ENCODE measurements around the gene MOB3B. TPM values are rescaled to one million over a fixed set of nuclear protein-coding genes. Genes with fewer than 3 reads are reported as not detected.

The MOB3B gene
- total and polyA plus RNA-seq, 7 experiments from 2014 or later: 0.07 to 1.8 (median 0.72) TPM; not detected in 1

DNA sequence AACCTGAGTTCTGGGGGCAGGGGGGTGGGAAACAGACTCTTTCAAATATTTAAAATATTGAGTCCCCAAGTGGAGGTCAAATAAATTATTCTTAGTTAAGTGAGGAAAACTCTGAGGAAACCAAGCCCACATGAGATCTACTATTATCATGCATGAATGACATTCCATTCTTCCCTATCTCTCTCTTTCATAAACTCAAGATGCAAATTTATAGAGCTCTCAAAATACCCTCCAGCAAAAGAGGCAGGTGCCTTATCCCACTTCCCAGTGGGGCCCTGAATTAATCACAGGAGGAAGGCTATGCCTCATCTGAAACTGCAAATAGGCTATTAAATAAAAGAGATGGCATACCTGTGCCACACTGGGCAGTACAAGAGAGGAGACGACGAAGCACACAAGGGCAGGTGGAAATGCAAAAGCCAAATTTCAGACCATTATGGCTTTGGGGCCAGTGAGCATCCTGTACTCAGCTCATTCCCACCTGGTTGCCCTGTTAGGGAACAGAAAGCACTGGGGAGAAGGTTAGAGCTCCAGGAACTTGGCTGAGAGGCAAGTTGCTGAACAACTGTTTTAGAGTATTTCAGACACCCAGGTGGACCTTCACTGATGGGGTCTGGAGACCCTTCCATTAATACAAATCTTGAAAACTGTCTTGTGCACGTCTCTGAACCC lies 130.5 kb downstream of the MOB3B start:
- Histone ChIP-seq H3K36me3 (ENCODE audit: control insufficient read depth in 2 of 3, insufficient read depth in 3 of 3, low read length in 3 of 3) (no peaks in the 10 kb centered on the region), H3K4me1 (ENCODE audit: control insufficient read depth in 2 of 2, insufficient read depth in 2 of 2, low read length in 2 of 2) (no peaks in the 10 kb centered on the region), H3K9me3 (ENCODE audit: control insufficient read depth in 2 of 3, low read length in 3 of 3) (no peaks in the 10 kb centered on the region), H3K27ac (ENCODE audit: low read depth, low read length) (no peak overlapping the region), H3K4me3 (ENCODE audit: low read length) (no peak overlapping the region), H3K27me3 (ENCODE audit: control insufficient read depth in 2 of 2, insufficient read depth in 2 of 2, low read length in 2 of 2) (no peaks in the 10 kb centered on the region)
- POLR2A ChIA-PET: no interaction called here
- H3K36me3 Mint-ChIP-seq: peaks cover 0 to 4% (median 0%) of the 10 kb centered on the region in 5 donors
- CTCF ChIA-PET: no interaction called here
- intact Hi-C loops (cut with micrococcal nuclease): no loop called here
- H3K4me1 Mint-ChIP-seq: no peaks in the 10 kb centered on the region
- ATAC-seq (no peak), DNase-seq (no peak)
- H3K27ac Mint-ChIP-seq: no peak overlapping the region
- peaks cover 0 to 6% (median 0%) of the 10 kb centered on the region in 5 donors for H3K27me3 Mint-ChIP-seq
- H3K9me3 Mint-ChIP-seq: peaks cover 0 to 1% (median 0%) of the 10 kb centered on the region in 11 donors
- H3K4me3 Mint-ChIP-seq: no peak overlapping the region

DNA sequence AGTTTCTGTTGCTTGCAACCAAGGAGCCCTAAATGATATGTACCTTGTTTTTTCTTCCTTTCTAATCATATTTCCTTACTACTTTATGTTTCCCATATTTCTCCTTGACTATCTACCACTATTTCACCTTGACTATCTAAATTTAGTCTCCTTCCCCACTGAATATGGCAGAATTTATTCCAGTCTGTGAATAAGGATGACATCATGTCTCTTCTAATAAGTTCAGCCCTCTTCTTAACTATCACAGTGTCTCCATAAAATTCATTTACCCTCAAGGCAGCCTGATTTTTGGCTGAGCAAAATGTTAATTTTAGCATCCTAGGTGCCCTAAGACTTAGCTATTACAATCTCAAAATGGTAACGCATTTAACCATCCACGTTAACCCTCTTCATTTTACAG lies 133.1 kb downstream of the MOB3B start:
- ChIA-PET CTCF (no interaction called here), POLR2A (no interaction called here)
- Mint-ChIP-seq H3K27me3 (peaks cover 0 to 9% (median 0%) of the 10 kb centered on the region in 5 donors), H3K9me3 (no peaks in the 10 kb centered on the region), H3K4me1 (no peaks in the 10 kb centered on the region), H3K36me3 (peaks cover 0 to 4% (median 0%) of the 10 kb centered on the region in 5 donors), H3K4me3 (no peak overlapping the region), H3K27ac (no peak overlapping the region)
- ATAC-seq: no peak
- no peaks in the 10 kb centered on the region for H3K9me3 ChIP-seq (ENCODE audit: control insufficient read depth in 2 of 3, low read length in 3 of 3)
- no peak overlapping the region for H3K27ac ChIP-seq (ENCODE audit: low read depth, low read length)
- H3K36me3 ChIP-seq (ENCODE audit: control insufficient read depth in 2 of 3, insufficient read depth in 3 of 3, low read length in 3 of 3): no peaks in the 10 kb centered on the region
- no peak overlapping the region for H3K4me3 ChIP-seq (ENCODE audit: low read length)
- intact Hi-C loops (cut with micrococcal nuclease): no loop called here
- DNase-seq: no peak
- no peaks in the 10 kb centered on the region for H3K4me1 ChIP-seq (ENCODE audit: control insufficient read depth in 2 of 2, insufficient read depth in 2 of 2, low read length in 2 of 2)
- H3K27me3 ChIP-seq (ENCODE audit: control insufficient read depth in 2 of 2, insufficient read depth in 2 of 2, low read length in 2 of 2): no peaks in the 10 kb centered on the region

DNA sequence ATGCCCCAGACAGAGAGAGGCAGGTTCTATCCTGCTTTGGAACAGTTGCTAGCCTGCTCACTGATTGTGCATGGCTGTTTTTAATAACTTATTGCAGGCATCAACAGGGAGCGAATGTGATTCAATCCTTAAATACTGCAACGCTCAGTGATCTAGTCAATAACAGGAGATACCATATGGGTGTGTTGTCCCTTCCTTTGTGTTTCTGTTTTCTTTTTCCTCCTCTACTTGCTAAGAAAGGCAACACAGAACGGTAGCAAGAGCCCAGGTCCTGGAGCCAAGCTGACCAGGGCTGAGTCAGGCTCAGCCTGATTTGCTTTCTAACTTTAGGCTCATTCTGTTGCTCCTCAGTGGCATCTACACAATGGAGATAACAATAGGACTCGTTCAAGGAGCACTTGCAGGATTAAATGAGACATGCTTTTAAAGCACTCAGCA lies 134.1 kb downstream of the MOB3B start:
- ATAC-seq (no peak), DNase-seq (no peak)
- no peak overlapping the region for H3K4me3 Mint-ChIP-seq
- CTCF ChIA-PET: no interaction called here
- H3K4me1 Mint-ChIP-seq: no peaks in the 10 kb centered on the region
- H3K27ac Mint-ChIP-seq: no peak overlapping the region
- H3K27ac ChIP-seq (ENCODE audit: low read depth, low read length): no peak overlapping the region
- no peaks in the 10 kb centered on the region for H3K36me3 ChIP-seq (ENCODE audit: control insufficient read depth in 2 of 3, insufficient read depth in 3 of 3, low read length in 3 of 3)
- no peaks in the 10 kb centered on the region for H3K27me3 ChIP-seq (ENCODE audit: control insufficient read depth in 2 of 2, insufficient read depth in 2 of 2, low read length in 2 of 2)
- intact Hi-C loops (cut with micrococcal nuclease): no loop called here
- no peaks in the 10 kb centered on the region for H3K4me1 ChIP-seq (ENCODE audit: control insufficient read depth in 2 of 2, insufficient read depth in 2 of 2, low read length in 2 of 2)
- H3K4me3 ChIP-seq (ENCODE audit: low read length): no peak overlapping the region
- no peaks in the 10 kb centered on the region for H3K9me3 Mint-ChIP-seq
- H3K36me3 Mint-ChIP-seq: peaks cover 0 to 4% (median 0%) of the 10 kb centered on the region in 5 donors
- no peaks in the 10 kb centered on the region for H3K9me3 ChIP-seq (ENCODE audit: control insufficient read depth in 2 of 3, low read length in 3 of 3)
- H3K27me3 Mint-ChIP-seq: peaks cover 0 to 9% (median 0%) of the 10 kb centered on the region in 5 donors
- POLR2A ChIA-PET: no interaction called here

DNA sequence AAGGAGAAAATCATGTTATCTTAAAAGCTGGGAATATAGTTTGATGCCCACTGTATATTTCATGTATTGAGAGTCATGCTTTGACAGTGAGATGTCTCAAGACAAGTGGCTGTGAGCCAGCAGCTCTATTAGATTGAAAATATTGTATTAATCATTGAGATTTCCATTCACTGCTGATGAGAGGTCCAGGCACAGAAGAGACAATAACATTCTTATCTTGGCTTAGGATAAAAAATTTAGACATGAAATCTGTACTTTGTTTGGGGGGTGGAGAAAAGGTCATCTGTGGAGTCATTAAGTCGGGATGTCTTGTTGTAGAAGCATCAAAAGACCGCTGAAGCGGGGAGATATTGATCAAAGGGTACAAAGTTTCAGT lies 134.8 kb downstream of the MOB3B start:
- intact Hi-C loops (cut with micrococcal nuclease): no loop called here
- H3K27me3 Mint-ChIP-seq: peaks cover 0 to 9% (median 0%) of the 10 kb centered on the region in 5 donors
- ChIA-PET POLR2A (no interaction called here), CTCF (interaction anchor here (0.7 kb wide), 1 partner anchor 160 kb away, joined by 3 read pairs; no protein-coding TSS in a partner anchor)
- H3K4me3 ChIP-seq (ENCODE audit: low read length): no peak overlapping the region
- ATAC-seq (no peak), DNase-seq (no peak)
- H3K9me3 Mint-ChIP-seq: no peaks in the 10 kb centered on the region
- no peaks in the 10 kb centered on the region for H3K36me3 ChIP-seq (ENCODE audit: control insufficient read depth in 2 of 3, insufficient read depth in 3 of 3, low read length in 3 of 3)
- no peak overlapping the region for H3K27ac Mint-ChIP-seq
- H3K4me1 Mint-ChIP-seq: no peaks in the 10 kb centered on the region
- H3K4me1 ChIP-seq (ENCODE audit: control insufficient read depth in 2 of 2, insufficient read depth in 2 of 2, low read length in 2 of 2): no peaks in the 10 kb centered on the region
- no peak overlapping the region for H3K4me3 Mint-ChIP-seq
- H3K36me3 Mint-ChIP-seq: peaks cover 0 to under 1% (median 0%) of the 10 kb centered on the region in 5 donors
- H3K27me3 ChIP-seq (ENCODE audit: control insufficient read depth in 2 of 2, insufficient read depth in 2 of 2, low read length in 2 of 2): no peaks in the 10 kb centered on the region
- no peak overlapping the region for H3K27ac ChIP-seq (ENCODE audit: low read depth, low read length)
- H3K9me3 ChIP-seq (ENCODE audit: control insufficient read depth in 2 of 3, low read length in 3 of 3): no peaks in the 10 kb centered on the region

DNA sequence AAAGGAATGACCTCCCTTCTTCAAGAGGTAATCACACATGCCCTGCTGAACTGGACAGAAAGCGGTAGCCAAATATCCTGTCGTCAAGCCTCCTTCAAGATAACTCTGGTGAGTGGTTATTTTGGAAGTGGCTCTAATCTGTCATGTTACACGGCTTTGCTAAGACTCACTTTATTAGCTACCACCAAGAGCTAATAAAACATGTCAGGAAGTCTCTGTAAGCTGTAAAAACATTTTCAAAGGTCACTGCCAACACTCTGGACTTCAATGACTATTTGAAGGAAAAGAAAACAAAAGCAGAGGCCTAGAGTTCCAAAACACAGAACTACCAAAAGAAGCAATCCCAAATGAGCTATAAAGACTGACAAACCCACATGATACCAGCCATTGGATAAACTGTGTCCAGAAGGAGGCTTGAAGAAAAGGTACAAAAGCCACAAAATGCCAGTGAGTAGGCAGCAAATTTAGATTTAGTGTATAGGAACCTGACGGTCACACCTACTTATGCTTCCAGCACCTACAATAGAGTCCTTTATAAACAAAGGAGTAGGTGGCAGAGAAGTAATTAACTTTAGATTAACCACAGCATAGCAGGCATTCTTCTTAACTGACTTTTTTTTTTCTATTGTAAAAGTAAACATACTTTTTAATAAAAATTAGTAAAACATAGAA lies 135.3 kb downstream of the MOB3B start:
- Histone ChIP-seq H3K36me3 (ENCODE audit: control insufficient read depth in 2 of 3, insufficient read depth in 3 of 3, low read length in 3 of 3) (no peaks in the 10 kb centered on the region), H3K4me1 (ENCODE audit: control insufficient read depth in 2 of 2, insufficient read depth in 2 of 2, low read length in 2 of 2) (no peaks in the 10 kb centered on the region), H3K9me3 (ENCODE audit: control insufficient read depth in 2 of 3, low read length in 3 of 3) (no peaks in the 10 kb centered on the region), H3K27me3 (ENCODE audit: control insufficient read depth in 2 of 2, insufficient read depth in 2 of 2, low read length in 2 of 2) (no peaks in the 10 kb centered on the region), H3K27ac (ENCODE audit: low read depth, low read length) (no peak overlapping the region), H3K4me3 (ENCODE audit: low read length) (no peak overlapping the region)
- Mint-ChIP-seq H3K4me1 (no peaks in the 10 kb centered on the region), H3K27me3 (peaks cover 0 to 9% (median 0%) of the 10 kb centered on the region in 5 donors), H3K4me3 (no peak overlapping the region), H3K36me3 (no peaks in the 10 kb centered on the region), H3K9me3 (no peaks in the 10 kb centered on the region), H3K27ac (no peak overlapping the region)
- ATAC-seq (no peak), DNase-seq (no peak)
- POLR2A ChIA-PET: no interaction called here
- CTCF ChIA-PET: interaction anchor here (0.7 kb wide), 1 partner anchor 160 kb away, joined by 3 read pairs; no protein-coding TSS in a partner anchor
- intact Hi-C loops (cut with micrococcal nuclease): no loop called here

DNA sequence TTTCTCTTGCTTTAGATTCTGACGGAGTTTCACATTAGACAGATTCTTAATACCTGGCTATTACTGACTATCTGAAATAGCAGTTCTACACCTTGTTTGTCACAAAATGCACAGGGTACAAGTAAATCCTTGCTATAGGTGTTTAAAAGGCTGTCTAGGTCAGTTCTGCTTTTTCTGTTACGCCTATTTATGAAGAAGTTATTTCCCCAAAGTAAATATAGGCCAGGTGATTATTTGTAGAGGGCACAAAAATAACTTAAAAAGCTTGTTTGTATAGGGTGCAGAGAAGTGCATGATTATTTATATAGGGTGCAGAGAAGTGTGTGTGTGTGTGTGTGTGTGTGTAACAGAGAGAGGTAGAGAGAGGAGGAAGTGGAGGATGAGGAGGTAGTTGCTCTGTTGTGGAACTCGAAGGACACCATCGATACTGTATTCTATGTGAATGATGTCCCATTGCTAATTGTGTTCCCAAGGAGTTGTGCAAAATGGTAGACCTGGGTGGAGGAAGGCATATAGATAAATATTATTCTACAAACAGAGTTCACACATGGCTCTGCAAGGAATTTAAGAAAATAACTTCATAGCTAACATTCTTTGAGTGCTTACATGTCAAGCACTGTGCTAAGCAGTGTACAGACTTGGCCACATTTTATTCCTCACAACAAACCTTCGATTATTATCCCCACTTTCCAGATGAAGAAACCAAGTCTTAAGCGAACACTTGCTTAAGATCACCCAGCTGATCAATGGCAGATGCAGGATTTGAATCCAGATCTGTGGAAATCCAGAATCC lies 136.4 kb downstream of the MOB3B start:
- H3K9me3 Mint-ChIP-seq: no peaks in the 10 kb centered on the region
- ChIA-PET CTCF (no interaction called here), POLR2A (no interaction called here)

More for the DNA sequence above, 136.4 kb downstream of the MOB3B start:
- H3K4me1 Mint-ChIP-seq: no peaks in the 10 kb centered on the region
- Histone ChIP-seq H3K4me3 (ENCODE audit: low read length) (no peak overlapping the region), H3K27ac (ENCODE audit: low read depth, low read length) (no peak overlapping the region), H3K27me3 (ENCODE audit: control insufficient read depth in 2 of 2, insufficient read depth in 2 of 2, low read length in 2 of 2) (no peaks in the 10 kb centered on the region), H3K9me3 (ENCODE audit: control insufficient read depth in 2 of 3, low read length in 3 of 3) (no peaks in the 10 kb centered on the region), H3K36me3 (ENCODE audit: control insufficient read depth in 2 of 3, insufficient read depth in 3 of 3, low read length in 3 of 3) (no peaks in the 10 kb centered on the region), H3K4me1 (ENCODE audit: control insufficient read depth in 2 of 2, insufficient read depth in 2 of 2, low read length in 2 of 2) (no peaks in the 10 kb centered on the region)
- H3K36me3 Mint-ChIP-seq: no peaks in the 10 kb centered on the region
- DNase-seq (no peak), ATAC-seq (no peak)
- H3K27ac Mint-ChIP-seq: no peak overlapping the region
- no peak overlapping the region for H3K4me3 Mint-ChIP-seq
- intact Hi-C loops (cut with micrococcal nuclease): no loop called here
- peaks cover 0 to 12% (median 0%) of the 10 kb centered on the region in 5 donors for H3K27me3 Mint-ChIP-seq
